ENCODE measurements around the gene KBTBD8.

KBTBD8 gene

DNA sequence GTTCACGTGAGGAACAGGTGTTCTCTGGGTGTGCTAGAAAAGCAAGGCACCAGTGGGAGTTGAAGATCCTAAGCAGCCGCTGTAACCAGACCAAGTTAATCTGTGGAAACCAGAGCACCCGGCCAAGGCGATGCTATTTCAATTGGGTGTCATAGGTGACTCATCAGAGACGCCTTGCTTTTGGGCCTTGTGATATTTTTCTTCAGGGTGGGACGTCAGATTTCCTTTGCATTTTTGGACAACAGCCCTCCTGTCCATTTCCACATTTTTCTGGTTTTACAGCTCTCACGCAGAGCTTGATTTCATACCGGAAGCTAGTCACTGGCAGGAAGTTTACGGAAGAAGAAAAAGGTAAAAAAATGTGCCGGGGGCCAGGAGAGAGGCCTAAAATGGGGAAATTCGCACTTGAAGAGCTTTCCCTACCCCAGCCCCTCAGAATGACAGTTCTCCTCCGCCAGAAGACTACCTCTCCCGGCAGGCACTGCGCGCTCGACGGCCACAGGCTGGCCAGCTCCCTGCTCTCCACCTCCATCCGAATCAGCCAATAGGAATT, 471 bp upstream of the KBTBD8 start:
- no peak for DNase-seq (ENCODE audit: low spot score)

DNA sequence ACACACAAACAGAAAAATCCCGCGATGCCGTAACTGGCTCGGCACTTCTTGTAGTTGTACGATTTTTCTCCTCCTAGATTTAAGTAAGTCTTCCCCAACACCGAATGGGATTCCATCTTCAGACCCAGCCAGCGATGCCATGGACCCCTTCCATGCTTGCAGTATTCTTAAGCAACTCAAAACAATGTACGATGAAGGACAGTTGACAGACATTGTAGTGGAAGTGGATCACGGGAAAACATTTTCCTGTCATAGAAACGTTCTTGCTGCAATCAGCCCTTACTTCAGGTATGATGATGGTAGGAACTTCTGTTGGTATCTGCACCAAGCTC, 763 bp downstream of the KBTBD8 start:
- peak; percentile 38 for DNase-seq (ENCODE audit: low spot score)

DNA sequence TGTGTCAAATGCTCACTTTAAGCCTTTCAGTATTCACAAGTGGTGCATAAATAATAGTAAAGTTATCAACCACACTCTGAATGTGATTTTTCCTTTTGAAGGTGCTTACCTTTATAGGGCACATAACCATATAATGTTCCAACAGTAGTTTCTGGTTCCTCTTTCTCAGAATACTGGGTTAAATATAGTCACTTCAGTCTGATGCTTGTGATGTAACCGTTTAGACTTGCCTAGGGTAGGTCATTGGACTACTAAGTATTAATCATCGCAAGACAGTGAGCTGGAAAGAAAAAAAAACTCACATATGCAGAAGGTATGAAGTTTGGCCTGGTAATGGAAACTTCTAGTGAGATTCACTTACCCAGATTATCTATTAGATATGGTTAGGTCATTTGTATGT, 1.9 kb downstream of the KBTBD8 start:
- DNase-seq (ENCODE audit: low spot score): peak; percentile 63

DNA sequence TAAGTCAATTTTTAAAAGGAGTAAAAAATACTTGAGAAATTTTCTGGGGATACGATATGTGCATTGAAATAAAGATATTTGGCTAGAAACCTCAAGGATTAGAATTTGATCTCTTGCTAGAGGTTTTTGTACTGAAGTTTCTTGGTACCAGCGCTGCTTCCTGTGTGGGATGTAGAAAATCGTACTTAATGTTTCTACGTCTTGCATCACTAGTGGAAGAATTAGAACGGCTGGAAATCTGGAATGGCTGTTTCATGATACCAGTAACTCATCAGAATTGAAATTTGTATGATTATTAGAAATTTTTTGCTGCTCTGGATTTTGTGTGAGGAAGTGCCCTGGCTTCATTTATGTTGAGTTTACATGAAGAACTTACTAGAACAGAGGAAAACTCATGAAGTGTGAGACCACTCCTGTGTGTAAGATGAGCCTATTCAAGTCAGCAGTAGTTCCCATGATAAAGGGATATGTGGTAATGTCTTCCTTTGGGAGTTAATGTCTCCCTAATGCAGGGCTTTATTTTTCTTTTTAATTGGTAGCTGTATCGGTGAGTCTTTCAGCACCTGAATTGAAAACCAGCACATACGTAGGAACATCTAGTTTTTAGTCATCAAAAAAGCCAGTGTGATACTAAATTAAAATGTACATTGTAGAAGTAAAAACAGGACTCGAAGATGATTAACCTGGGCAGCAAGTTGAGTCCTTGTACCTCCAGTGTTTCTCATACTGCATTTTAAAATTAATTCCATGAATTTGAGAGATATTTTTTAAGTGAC, 3.2 kb downstream of the KBTBD8 start:
- DNase-seq (ENCODE audit: low spot score): no peak

DNA sequence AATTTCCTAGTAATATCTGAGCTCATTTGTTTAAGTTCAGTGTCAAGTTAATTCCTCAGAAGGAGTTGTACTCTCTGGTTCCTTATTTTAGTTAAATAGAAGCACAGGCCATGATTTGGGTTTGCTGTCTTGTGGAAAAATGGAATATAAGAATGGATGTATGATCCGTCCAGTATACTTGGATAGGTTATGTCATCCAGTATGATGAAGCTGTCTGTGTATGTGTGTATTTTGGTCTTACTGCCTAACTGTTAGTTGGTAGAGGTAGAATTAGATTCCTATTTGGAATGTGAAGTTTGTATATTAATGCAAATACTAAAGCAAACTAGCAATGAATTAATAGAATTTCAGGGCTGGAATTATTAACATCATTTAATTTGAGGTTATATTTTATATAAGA, 7.9 kb downstream of the KBTBD8 start:
- no peak for DNase-seq (ENCODE audit: low spot score)

DNA sequence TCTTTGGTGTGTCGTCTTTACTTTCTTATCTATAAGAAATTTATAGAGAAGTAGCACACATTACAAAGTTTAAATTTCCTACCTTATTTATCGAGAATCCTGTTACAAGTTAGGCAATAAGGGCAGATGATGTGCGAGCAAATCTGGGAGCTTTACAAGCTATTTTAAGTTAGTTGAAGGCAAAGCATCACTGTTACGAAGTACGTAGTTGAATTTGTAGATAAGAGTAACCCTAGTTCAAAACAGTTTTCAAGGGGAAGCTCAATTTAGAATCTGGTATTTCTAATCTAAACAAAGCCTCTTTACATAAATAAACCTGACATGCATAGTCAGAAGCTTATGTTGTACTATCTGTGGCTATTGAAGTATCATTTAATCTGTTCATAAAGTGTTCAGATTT, 8.4 kb downstream of the KBTBD8 start:
- DNase-seq (ENCODE audit: low spot score): no peak

DNA sequence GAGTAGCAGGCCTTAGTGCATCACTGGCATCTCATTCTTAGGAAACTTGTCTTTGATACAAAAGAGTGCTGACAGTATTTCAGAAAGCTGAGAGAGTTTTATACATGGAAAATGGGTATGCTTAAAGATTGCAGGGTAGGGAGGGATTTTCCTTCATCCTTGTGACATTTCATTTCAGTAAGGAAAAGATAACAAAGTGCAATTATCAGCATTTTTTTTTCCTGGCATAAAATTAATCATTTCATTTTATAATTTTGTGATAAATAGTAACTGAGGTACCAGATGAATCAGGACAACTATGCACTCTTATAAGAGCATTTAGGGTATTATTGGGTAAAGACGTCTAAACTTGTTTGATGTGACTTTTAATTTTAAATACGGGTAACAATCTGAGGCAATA, 10.3 kb downstream of the KBTBD8 start:
- no peak for DNase-seq (ENCODE audit: low spot score)

DNA sequence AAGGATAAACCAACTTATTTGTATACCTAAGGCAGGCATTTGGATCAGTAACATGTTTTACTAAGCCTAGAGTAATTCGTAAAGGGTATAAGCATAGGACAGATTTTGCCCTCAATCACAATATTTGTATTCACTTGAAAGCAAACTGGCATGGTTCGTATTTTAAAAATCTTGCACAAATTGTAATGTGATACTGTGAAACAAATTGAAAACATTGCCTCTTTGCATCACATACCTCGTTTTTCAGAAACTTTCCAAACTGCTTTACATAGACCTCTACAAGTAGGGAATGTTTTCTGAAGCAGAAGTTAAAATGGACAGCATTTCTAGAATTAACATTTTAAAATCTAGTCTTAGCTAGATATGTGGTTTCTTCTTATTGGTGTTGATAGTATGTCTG, 11.6 kb downstream of the KBTBD8 start:
- no peak for DNase-seq (ENCODE audit: low spot score)

DNA sequence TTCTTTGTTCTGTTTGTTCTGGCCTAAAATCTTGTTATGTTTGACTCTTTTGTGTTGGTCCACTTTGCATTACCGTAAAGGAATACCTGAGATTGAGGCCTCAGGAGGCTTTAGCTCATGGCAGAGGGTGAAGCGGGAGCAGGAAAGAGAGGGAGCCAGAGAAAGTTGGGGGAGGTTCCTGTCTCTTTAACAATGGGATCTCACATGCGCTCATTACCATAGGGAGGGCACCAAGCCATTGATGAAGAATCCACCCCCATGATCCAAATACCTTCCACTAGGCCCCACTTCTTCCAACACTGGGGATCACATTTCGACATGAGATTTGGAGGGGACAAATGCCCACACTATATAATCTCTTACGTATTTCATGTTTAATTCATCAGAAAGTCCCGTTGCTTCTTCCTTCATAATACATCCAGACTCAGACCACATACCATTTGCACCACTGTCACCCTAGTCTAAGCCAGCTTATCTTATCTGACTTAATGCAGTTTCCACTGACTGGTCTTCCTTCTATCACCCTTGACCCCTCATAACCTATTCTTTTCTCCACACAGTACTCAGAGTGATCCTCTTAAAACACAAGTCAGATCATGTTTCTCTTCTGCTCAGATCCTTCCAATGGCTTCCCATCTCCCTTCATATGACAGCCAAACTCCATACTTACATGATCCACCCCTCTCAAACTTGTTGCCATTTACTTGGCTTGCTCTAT, 13.5 kb downstream of the KBTBD8 start:
- no peak for DNase-seq (ENCODE audit: low spot score)

DNA sequence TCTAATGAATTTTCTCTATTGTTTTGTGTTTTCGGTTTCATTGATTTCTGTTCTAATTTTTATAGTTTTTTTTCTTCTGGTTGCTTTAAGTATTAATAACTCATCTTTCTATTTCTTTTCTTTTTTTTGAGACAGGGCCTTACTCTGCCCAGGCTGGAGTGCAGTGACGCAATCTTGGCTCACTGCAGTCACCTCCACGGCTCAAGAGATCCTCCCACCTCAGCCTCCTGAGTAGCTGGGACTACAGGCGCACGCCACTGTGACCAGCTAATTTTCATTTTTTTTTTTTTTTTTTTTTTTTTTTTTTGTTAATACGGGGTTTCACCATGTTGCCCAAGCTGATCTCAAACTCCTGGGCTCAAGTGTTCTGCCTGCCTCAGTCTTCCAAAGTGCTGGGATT, 14.5 kb downstream of the KBTBD8 start:
- DNase-seq (ENCODE audit: low spot score): no peak

DNA sequence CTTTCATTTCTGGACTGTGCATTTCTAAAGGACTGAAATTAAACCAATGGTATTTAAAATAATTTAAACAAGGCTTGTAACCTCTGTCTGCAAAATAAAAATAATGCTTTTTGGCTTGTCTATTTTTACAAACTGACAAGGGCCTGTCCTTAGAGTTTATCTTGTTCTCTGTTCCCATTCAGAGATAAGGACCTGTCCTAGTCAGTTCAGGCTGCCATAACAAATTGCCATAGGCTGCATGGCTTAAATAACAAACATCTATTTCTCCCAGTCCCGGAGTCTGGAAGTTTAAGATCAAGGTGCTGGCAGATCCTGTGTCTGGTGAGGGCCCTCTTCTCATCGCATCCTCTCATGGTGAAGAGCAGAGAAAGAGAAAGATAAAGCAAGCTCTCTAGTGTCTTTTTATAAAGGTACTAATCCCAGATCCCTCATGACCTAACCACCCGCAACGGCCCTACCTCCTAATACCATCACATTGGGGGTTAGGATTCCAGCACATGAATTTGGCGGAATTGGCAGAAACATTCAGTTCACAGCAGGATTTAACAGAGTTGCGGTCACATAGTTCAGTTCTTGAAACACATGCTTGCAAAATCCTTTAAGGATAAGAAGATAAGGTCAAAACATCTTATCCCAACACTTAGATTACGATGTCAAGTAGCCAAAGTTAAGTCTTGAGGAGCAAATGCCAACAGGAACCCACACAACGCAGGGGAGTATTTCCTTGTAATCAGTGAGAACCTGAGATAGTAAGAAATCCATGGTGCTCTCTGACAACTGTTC, 17.8 kb downstream of the KBTBD8 start:
- no peak for DNase-seq (ENCODE audit: low spot score)

DNA sequence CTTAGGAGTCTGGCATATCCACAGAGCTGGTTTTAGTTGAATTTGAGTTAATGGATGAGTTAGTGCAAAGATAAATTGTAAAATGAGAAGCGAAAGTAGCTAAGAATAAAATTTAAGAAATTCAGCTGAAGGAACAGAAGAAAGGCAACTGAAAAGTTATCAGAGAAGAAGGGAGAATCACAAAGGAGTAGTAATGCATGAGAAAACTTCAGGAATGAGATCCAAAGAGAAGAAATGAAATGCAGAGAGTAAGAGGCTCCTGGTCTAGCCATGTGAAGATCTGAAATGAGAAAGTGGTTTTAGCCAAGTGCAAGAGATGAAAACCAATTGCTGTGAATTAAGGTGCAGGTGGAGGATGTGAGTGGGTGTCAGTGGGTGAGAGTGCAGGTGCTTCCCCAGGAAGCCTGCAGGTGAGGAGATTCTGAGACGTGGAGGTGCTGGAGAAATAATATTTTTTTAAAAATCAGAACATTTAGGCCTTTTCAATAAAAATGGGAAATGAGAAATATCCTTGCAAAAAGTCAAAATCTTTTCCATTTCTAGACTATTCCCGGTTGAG, 18.5 kb downstream of the KBTBD8 start:
- no peak for DNase-seq (ENCODE audit: low spot score)

DNA sequence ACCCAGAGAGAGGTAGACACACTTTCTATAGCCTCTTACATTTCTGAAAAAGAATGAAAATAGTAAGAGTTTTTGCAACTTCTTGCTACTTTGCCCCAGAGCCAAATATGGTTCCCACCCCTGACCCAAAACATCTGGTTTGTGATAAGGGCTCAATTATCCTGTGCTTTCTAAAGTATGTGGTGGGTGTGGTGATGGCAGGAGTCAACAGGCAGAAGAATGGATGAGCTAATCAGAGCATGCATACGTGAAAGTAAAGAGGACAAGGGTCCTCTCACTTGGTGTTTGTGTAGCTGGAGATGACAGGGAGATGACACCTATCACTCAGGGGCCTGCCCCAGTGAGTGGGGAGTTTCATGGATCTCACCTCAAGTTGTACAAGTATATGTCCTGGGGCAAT, 19.1 kb downstream of the KBTBD8 start:
- DNase-seq (ENCODE audit: low spot score): no peak

DNA sequence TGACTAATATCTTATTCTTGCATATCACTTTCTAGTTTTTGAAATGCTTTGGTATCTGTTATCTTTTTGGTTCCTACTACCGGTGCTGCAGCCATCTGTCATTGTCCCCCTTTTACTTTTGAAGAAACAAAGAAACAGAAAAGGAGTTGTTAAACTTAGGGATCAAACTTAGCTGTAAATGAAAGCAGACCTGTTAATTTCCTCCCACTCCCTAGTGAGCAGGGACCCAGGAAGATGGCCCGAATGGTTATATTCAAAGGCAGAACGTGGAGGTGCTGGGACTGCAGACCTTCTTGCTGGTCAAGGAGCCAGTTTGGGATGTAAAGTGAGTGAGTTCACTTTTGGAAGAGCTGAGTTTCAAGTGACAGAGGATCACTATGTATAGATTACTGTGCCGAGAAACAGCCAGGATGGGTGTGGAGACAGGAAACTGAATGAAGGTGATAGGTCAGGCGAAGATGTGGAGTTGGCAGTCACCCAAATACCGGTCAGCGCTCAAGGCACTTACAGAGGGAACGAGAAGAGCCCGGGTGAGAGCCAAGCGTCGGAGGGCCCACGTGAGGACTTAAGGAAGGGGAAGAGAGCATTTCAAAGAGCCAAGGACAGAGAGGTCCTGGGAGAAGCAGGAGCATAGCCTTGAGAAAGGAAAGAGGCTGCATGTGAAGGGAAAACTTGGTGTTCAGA, 20.1 kb downstream of the KBTBD8 start:
- no peak for DNase-seq (ENCODE audit: low spot score)

DNA sequence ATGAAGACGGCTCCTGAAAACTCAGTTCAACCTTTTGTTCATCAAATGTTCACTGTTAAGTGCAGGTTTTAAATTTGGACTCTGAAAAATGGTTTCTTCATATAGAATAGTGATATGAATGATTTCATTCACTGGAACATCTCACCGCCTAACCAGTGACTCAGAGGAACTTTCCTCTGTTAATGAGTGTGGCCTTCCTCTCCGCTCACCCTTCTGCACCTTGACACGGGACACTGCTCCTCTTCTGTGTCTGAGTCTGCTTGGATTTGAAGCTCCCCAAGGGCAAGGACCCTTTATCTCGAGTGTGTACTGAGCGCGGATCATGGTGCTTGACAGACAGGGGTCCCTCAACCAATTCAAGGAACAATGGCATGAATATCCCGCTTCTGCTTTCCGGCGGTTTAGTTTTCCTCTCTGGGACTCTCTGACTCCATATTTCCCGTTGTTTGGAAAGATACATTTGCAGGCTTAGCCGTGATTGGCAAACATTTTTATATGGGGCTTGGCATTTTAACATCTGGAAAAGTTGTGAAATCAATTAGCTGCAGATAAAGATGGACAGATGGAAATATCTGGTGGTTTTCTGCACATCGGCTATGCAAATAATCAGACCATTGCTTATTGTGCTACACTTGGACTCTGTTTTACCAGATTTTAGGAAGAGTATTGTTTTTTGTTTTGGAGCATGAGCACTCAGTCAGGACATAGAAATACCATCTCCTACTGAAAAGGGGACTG, 20.9 kb downstream of the KBTBD8 start:
- DNase-seq (ENCODE audit: low spot score): no peak

DNA sequence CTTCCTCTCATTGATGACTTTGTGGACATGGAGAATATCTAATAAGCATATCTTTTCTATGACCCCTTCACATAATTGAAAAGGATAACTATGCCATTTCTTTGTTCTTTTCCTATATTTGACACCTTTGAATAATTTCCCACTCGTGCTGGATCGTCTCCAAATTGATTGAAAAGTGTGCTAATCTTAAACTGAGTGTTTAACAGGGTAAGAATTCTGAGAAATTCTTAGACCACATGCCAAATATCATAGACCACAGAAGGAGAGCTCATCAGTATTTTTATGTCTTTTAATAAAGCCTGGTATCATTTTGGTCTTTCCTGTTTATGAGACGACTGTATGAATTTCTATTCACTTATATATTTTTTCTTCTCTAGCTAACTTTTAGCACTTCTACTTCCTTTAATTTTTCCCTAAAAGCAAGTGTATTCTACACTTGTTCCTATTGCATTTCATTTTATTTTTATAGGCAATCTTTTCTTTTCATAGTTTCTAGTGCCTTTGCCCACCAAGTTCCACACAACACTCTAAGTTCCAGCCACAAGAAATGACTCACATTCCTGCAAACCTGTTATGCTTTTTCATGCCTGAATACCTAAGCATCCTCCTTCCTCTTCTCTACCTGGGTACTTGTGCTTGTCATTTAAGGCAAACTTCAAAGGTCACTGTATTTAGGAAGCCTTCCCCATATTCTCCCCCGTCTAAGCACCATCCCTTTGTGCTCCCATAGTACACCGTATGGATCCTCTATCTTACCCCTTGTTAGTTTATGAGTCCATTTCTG, 30.1 kb downstream of the KBTBD8 start:
- no peak for DNase-seq (ENCODE audit: low spot score)

DNA sequence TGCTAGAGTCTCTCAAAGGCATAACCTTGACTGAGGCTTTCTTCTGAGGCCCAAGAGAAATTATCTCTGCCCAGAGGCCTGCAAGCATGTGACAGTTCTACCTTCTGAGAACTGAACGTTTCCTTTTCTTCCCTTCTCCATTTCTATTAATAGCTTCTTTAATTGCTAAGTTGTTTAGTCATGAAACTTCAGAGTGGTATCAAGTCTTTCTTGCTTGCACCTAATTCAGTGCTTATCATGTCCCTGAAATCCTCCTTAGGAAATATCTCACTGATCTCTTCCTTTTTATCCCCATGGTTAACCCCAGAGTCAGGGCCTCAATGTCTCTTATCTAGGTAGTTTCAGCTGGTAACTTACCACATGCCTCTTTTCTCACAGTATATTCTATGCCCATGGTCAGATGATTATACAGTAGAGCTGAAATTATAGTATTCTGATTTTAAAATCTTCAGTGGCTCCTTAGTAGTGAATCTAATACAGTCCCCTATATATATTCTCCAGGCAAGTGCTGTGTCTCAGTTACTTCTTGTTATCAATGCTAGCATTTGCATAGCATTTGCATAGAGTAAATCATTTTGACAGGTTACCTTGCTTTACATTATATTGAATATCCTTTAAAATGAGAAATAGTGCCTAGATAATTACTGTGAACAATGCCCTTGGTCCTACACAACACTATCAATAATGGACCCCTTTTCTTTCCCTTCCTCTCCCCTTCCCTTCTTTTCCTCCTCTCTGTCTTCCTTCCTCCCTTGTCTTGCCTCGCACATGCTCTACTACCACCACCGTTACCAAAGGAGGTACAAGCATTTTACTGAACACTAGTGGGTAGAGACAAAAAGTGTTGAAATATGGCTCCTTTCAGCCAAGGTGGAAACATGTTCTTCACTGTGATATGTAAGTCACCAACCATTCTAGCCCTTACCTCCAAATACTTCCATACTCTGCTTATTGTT, 33.0 kb downstream of the KBTBD8 start:
- DNase-seq (ENCODE audit: low spot score): no peak

DNA sequence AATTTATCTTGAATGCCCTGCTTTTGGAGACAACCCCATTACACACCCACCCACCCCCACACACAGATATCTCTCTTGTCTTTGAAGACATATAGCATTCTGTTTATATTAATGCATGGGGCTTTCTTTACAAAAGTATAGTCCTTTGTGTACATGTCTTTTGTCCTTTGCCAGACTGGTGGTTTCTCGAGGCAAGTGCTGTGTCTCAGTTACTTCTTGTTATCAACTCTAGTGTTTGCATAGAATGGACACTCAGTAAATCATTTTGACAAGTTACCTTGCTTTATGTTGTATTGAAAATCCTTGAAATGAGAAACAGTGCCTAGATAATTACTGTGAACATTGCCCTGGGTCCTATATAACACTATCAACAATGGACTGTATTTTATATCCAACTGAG, 33.9 kb downstream of the KBTBD8 start:
- no peak for DNase-seq (ENCODE audit: low spot score)

DNA sequence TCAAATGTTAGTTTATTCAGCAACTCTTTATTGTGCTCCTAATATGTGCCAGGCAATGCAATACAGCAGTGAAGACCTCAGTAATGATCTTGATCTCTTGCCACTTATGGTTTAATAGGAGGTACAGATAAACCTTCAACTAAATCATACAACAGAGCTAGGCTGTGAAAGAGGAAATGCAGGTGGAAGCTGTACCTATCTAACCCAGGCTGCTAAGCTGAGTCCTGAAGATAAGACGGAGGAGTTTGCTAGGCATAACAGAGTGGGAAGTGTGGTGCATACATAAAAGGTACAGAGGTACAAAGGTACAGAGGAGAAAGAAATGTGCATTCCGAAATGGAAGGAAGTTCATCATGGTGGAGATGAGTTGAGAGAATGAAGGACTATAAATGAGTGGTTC, 35.0 kb downstream of the KBTBD8 start:
- no peak for DNase-seq (ENCODE audit: low spot score)

Data from pons (tissue), 1 donor.